Ishikawa (cell line): Measurements from ENCODE around the gene MED17.

ENCODE experiments used
- CEBPB ChIP-seq: IDR thresholded peaks from 2 replicates; pipeline ENCODE4 v1.6.1; 2012
- CREB1 ChIP-seq: IDR thresholded peaks from 2 replicates; pipeline ENCODE4 v1.6.1; 2012; ENCODE audit warnings: low read depth
- EGR1 ChIP-seq: IDR thresholded peaks from 2 replicates; pipeline ENCODE4 v1.6.1; 2012
- EP300 ChIP-seq: IDR thresholded peaks from 2 replicates; pipeline ENCODE4 v1.6.1; 2012; ENCODE audit warnings: borderline replicate concordance
- FOXM1 ChIP-seq: IDR thresholded peaks from 2 replicates; pipeline ENCODE4 v1.6.1; 2012; ENCODE audit warnings: low read depth, borderline replicate concordance
- NFIC ChIP-seq: IDR thresholded peaks from 2 replicates; pipeline ENCODE4 v1.6.1; 2012
- RAD21 ChIP-seq: IDR thresholded peaks from 2 replicates; pipeline ENCODE4 v1.6.1; 2012; ENCODE audit warnings: low read depth
- TAF1 ChIP-seq: IDR thresholded peaks from 2 replicates; pipeline ENCODE4 v1.6.1; 2012; ENCODE audit warnings: low read depth, mild to moderate bottlenecking
- TCF12 ChIP-seq: IDR thresholded peaks from 2 replicates; pipeline ENCODE4 v1.6.1; 2012; ENCODE audit warnings: low read depth
- TEAD4 ChIP-seq: IDR thresholded peaks from 2 replicates; pipeline ENCODE4 v1.6.1; 2012
- USF1 ChIP-seq: IDR thresholded peaks from 2 replicates; pipeline ENCODE4 v1.6.1; 2012
- YY1 ChIP-seq: IDR thresholded peaks from 2 replicates; pipeline ENCODE4 v1.6.1; 2012; ENCODE audit warnings: low read depth
- ZBTB7A ChIP-seq: IDR thresholded peaks from 2 replicates; pipeline ENCODE4 v1.6.1; 2012; ENCODE audit warnings: low read depth
- TF ChIP-seq, protein P1 (sequence below): IDR thresholded peaks from 2 replicates; pipeline ENCODE4 v1.6.1; 2012; ENCODE audit warnings: low read depth, mild to moderate bottlenecking
- TF ChIP-seq, protein P2 (sequence below): IDR thresholded peaks from 2 replicates; pipeline ENCODE4 v1.6.1; 2012

Gene MED17

DNA sequence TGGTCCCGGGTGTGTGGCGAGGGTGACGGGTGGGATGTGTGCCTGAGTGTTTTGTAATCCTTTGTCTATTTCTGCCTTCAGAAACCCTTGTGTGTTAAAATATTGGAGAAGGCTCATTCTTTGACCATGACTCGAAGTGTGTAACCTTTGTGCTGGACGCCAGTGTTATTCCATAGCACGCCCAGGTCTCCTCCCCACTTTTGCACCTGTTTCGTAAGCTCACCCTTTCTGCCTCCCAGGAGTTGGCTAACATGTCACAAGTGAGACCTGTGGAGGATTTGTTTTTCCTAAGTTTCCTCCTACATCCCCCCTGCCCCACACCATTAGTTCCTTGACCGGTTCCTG lies 42.2 kb upstream of the MED17 start:
- TF ChIP-seq CEBPB (peak; percentile 80), RAD21 (no peak)

GRCh38 chr11:93743291-93743690 lies 40.8 kb upstream of the MED17 start:
- TF ChIP-seq, protein P1, sequence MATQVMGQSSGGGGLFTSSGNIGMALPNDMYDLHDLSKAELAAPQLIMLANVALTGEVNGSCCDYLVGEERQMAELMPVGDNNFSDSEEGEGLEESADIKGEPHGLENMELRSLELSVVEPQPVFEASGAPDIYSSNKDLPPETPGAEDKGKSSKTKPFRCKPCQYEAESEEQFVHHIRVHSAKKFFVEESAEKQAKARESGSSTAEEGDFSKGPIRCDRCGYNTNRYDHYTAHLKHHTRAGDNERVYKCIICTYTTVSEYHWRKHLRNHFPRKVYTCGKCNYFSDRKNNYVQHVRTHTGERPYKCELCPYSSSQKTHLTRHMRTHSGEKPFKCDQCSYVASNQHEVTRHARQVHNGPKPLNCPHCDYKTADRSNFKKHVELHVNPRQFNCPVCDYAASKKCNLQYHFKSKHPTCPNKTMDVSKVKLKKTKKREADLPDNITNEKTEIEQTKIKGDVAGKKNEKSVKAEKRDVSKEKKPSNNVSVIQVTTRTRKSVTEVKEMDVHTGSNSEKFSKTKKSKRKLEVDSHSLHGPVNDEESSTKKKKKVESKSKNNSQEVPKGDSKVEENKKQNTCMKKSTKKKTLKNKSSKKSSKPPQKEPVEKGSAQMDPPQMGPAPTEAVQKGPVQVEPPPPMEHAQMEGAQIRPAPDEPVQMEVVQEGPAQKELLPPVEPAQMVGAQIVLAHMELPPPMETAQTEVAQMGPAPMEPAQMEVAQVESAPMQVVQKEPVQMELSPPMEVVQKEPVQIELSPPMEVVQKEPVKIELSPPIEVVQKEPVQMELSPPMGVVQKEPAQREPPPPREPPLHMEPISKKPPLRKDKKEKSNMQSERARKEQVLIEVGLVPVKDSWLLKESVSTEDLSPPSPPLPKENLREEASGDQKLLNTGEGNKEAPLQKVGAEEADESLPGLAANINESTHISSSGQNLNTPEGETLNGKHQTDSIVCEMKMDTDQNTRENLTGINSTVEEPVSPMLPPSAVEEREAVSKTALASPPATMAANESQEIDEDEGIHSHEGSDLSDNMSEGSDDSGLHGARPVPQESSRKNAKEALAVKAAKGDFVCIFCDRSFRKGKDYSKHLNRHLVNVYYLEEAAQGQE = no peak
- no peak for TF ChIP-seq FOXM1
- no peak for TF ChIP-seq TEAD4

DNA sequence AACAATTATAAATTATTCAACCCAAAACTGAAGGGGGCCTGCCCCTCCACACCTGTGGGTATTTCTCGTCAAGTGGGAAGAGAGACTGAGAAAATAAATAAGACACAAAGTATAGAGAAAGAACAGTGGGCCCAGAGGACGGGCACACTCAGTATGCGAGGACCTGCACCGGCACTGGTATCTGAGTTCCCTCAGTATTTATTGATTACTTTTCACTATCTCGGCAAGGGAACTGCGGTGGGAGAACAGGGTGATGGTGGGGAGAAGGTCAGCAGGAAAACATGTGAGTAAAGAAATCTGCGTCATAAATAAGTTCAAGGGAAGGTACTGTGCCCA lies 39.4 kb upstream of the MED17 start:
- TF ChIP-seq RAD21 (no peak), TAF1 (no peak), EP300 (no peak), NFIC (no peak), YY1 (no peak), CREB1 (no peak), CEBPB (no peak), USF1 (no peak), TCF12 (no peak), TEAD4 (no peak), ZBTB7A (no peak), EGR1 (no peak), FOXM1 (no peak)
- TF ChIP-seq, protein P2, sequence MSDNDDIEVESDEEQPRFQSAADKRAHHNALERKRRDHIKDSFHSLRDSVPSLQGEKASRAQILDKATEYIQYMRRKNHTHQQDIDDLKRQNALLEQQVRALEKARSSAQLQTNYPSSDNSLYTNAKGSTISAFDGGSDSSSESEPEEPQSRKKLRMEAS = no peak
- TF ChIP-seq, protein P1 = no peak

DNA sequence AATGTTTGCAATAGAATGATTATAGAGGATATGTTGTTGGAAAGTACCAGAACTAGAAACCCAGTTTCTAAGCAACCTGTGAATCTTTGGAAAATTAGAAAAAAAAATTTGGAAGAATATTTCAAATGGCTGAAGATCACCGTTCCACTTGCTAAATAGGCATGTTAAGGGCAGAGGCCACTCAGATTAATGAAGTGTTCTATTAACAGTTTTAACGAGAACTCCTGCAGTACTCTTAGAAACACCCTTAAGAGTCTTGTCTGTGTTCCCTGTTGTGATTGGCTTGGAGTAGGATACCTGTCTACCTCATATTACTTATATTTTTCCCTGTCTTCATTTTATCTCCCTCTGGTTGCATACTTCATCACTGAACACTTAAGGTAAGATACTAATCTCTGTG lies 38.0 kb upstream of the MED17 start:
- no peak for TF ChIP-seq USF1
- TF ChIP-seq CREB1 = no peak

- TF ChIP-seq, protein P2 = no peak
- TF ChIP-seq TCF12 = no peak
- no peak for TF ChIP-seq CEBPB
- TF ChIP-seq TAF1 = no peak
- TF ChIP-seq EP300 = no peak
Observed at GRCh38 chr11:93747122-93747521, 37.0 kb upstream of the MED17 start.

DNA sequence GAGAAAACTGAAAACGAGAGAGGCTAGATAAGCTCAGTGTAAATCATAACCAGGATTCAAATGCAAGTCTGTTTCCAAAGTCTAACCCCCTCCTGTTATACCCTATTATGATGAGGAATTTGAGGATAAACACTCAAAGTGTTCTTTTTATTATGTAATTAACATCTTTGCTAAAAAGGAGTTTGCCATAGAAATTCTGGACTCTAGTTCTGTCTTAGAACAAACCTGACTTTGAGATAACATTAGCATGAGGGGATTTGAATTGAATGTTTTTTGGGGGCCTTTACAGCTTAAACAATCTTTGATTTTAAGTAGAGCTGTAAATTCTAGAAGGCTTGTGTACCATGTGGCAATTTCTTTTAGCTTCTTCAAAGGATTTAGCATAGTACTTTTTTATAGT lies 33.1 kb upstream of the MED17 start:
- no peak for TF ChIP-seq YY1
- no peak for TF ChIP-seq FOXM1
- no peak for TF ChIP-seq TEAD4
- TF ChIP-seq CEBPB = no peak
- TF ChIP-seq TAF1 = no peak
- TF ChIP-seq USF1 = no peak
- no peak for TF ChIP-seq ZBTB7A
- TF ChIP-seq RAD21 = no peak
- TF ChIP-seq CREB1 = no peak
- no peak for TF ChIP-seq EP300
- TF ChIP-seq, protein P1 = no peak
- TF ChIP-seq, protein P2 = no peak
- TF ChIP-seq NFIC = no peak
- TF ChIP-seq TCF12 = no peak
- no peak for TF ChIP-seq EGR1
